Smooth muscle cell (in vitro differentiated cells): ENCODE measurements around the gene COL4A1. TPM values are rescaled to one million over a fixed set of nuclear protein-coding genes. Genes with fewer than 3 reads are reported as not detected.

Experiments used
- DNase-seq: peaks from one replicate; lab custom pipeline; 2025; ENCODE audit not compliant: unreplicated experiment; lab: John Stamatoyannopoulos, UW
- H2AFZ ChIP-seq: fragments of 200-600 bp; sonication (generic); 2 replicates; pipeline ENCODE4 v1.6.0; 2016; ENCODE audit warnings: antibody characterized with exemption, low read depth, mild to moderate bottlenecking
- H3F3A ChIP-seq: fragments of 200-600 bp; sonication (generic); 2 replicates; pipeline ENCODE4 v1.6.0; 2017; ENCODE audit warnings: antibody characterized with exemption, low read depth
- H3K27ac ChIP-seq: fragments of 200-600 bp; sonication (generic); 2 replicates; pipeline ENCODE4 v1.5.1; 2016; ENCODE audit warnings: low read depth, mild to moderate bottlenecking
- H3K27me3 ChIP-seq: fragments of 200-600 bp; sonication (generic); 2 replicates; pipeline ENCODE4 v1.6.1; 2016; ENCODE audit warnings: low read depth, mild to moderate bottlenecking
- H3K36me3 ChIP-seq: fragments of 200-600 bp; sonication (generic); 2 replicates; pipeline ENCODE4 v1.5.1; 2016; ENCODE audit warnings: low read depth
- H3K4me1 ChIP-seq: fragments of 200-600 bp; sonication (generic); 2 replicates; pipeline ENCODE4 v1.5.1; 2016; ENCODE audit warnings: low read depth
- H3K4me2 ChIP-seq: fragments of 200-600 bp; sonication (generic); 2 replicates; pipeline ENCODE4 v1.6.0; 2016; ENCODE audit warnings: mild to moderate bottlenecking
- H3K4me3 ChIP-seq: fragments of 200-600 bp; sonication (generic); 2 replicates; pipeline ENCODE4 v1.5.1; 2016; ENCODE audit warnings: mild to moderate bottlenecking
- H3K79me2 ChIP-seq: fragments of 200-600 bp; sonication (generic); 2 replicates; pipeline ENCODE4 v1.6.0; 2016; ENCODE audit warnings: low read depth, mild to moderate bottlenecking
- H3K9ac ChIP-seq: fragments of 200-600 bp; sonication (generic); 2 replicates; pipeline ENCODE4 v1.6.0; 2016; ENCODE audit warnings: low read depth
- H3K9me3 ChIP-seq: fragments of 200-600 bp; sonication (generic); replicated peaks from 2 replicates; pipeline ENCODE4 v1.5.1; 2016; ENCODE audit warnings: low read depth
- H4K20me1 ChIP-seq: fragments of 200-600 bp; sonication (generic); 2 replicates; pipeline ENCODE4 v1.6.0; 2016; ENCODE audit warnings: low read depth
- WGBS: methylation state at CpG from one replicate; pipeline ENCODE4 v1.1.7; 2016; ENCODE audit warnings: low lambda C conversion rate; 5-methylcytosine and 5-hydroxymethylcytosine counted together
- polyA plus RNA-seq: library from polyadenylated mRNA; unstranded; fragments of >200 nt; fragmentation: Nextera tagmentation; extraction: Ambion mirVana; gene quantifications from 2 replicates; pipeline ENCODE4 v1.2.1, GENCODE V29; 2016
- total RNA-seq: library from RNA; depleted of rRNA; stranded (reverse); fragments of >200 nt; gene quantifications from 2 replicates; pipeline ENCODE4 v1.2.3, GENCODE V29; 2014
- TF ChIP-seq, protein P1 (sequence below): fragments of 200-600 bp; sonication (generic); IDR thresholded peaks from 2 replicates; pipeline ENCODE4 v1.5.1; 2017; ENCODE audit warnings: borderline replicate concordance, mild to moderate bottlenecking, antibody characterized with exemption; ENCODE audit not compliant: insufficient read depth, poor library complexity, severe bottlenecking

The COL4A1 gene
- total and polyA plus RNA-seq, 2 experiments from 2014 or later, result 2,409 to 4,372 TPM

DNA sequence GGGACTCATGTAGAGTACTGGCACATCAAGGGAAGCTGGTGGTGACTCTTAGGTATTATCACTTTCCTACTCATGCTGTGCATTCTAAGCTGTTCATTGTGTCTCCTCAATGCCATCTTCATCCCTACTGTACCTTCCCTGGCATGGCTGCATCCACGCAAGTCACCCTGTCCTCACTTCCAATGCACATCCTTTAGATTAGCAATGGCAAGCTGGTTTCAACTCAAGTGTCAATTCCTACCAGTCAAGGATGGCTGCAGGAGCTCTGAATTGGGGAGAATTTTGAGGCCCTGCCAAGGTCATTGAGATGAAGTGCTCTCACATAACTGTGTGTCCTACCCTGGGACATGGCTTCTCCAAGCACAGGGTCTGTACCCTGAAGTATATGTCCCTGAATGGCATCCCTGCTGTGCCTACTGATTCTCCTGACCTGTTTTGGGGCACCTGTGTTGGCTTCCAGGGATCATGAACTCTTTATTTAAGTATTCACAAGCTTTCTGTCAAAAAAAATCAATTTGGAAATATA is 24.6 kb downstream of the COL4A1 start:
- Histone ChIP-seq H4K20me1 (peaks cover 100% of the 10 kb centered on the region), H3K4me3 (no peak overlapping the region), H3K27me3 (no peaks in the 10 kb centered on the region), H3K27ac (peak overlapping the region; percentile 33), H2AFZ (no peak overlapping the region), H3K4me2 (peak overlapping the region; percentile 35), H3K9ac (no peak overlapping the region), H3K79me2 (peaks cover 99% of the 10 kb centered on the region), H3K9me3 (no peaks in the 10 kb centered on the region), H3F3A (peaks cover 69% of the 10 kb centered on the region), H3K36me3 (no peaks in the 10 kb centered on the region), H3K4me1 (peaks cover 11% of the 10 kb centered on the region)
- 94% methylated on average over 1 of the region's 1 CpG for WGBS
- TF ChIP-seq, protein P1, sequence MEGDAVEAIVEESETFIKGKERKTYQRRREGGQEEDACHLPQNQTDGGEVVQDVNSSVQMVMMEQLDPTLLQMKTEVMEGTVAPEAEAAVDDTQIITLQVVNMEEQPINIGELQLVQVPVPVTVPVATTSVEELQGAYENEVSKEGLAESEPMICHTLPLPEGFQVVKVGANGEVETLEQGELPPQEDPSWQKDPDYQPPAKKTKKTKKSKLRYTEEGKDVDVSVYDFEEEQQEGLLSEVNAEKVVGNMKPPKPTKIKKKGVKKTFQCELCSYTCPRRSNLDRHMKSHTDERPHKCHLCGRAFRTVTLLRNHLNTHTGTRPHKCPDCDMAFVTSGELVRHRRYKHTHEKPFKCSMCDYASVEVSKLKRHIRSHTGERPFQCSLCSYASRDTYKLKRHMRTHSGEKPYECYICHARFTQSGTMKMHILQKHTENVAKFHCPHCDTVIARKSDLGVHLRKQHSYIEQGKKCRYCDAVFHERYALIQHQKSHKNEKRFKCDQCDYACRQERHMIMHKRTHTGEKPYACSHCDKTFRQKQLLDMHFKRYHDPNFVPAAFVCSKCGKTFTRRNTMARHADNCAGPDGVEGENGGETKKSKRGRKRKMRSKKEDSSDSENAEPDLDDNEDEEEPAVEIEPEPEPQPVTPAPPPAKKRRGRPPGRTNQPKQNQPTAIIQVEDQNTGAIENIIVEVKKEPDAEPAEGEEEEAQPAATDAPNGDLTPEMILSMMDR, result no peak
- DNase-seq, result no peak

DNA sequence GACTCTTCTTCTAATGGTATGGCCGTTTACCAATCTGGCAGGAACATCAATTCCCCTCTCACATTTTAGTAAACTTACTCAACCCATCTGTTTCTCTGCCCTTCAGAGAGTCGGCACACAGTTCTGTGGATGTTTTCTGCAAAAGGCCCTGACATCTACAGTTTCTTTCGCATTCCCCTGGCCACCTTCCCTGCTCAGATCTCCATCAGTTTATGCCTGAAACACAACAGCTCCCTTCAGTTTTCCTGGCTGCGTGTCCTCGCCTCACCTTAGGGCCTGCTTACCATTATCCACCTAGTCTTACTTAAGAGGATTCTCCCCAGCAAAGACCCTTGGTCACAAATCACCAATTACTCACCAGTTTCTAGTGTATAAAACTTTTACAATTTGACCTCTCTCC is 25.2 kb downstream of the COL4A1 start:
- H2AFZ ChIP-seq, result no peak overlapping the region
- H3K4me1 ChIP-seq, result peaks cover 6% of the 10 kb centered on the region
- no peak for DNase-seq
- no peak overlapping the region for H3K9ac ChIP-seq
- no peak overlapping the region for H3K4me2 ChIP-seq
- peak overlapping the region; percentile 58 for H3K27ac ChIP-seq
- no peaks in the 10 kb centered on the region for H3K36me3 ChIP-seq
- peaks cover 100% of the 10 kb centered on the region for H4K20me1 ChIP-seq
- H3F3A ChIP-seq, result peaks cover 73% of the 10 kb centered on the region
- H3K9me3 ChIP-seq, result no peaks in the 10 kb centered on the region
- 88% methylated on average over 5 of the region's 5 CpGs for WGBS
- H3K79me2 ChIP-seq, result peaks cover 99% of the 10 kb centered on the region
- TF ChIP-seq, protein P1, result no peak
- H3K4me3 ChIP-seq, result no peak overlapping the region
- H3K27me3 ChIP-seq, result no peaks in the 10 kb centered on the region

DNA sequence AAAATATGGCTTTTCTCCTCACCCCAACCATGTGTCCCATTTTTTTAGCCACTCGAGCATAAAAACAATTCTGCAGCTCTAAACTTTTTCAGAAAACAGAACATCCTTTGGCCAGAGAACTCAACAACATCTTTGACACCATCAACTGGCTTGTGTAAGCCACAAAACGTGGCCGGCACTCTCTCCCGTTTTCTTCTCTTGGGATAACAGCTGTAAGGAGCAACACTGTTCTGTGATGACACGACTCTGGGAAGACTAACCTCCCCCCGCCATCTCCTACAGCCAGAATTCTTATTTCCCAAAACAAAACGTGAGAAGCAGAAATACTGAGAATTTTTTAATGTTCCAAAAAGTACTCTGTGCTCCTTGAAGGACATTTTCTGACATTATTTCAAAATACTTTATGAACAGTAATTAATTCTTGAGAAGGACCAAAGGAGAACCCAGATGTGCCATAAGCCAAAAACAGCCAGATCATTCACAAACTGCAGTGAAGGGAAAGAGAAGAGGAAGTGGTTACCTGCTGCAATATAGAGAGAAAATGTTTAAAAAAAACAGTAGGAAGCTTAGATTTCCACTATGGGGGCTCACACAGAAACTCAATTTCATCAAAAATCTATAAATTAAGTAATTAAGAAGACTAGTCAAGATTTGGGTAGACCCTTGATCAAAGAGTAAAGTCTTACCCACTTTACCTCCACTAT is 25.8 kb downstream of the COL4A1 start:
- Histone ChIP-seq H3F3A (peaks cover 77% of the 10 kb centered on the region), H3K9me3 (no peaks in the 10 kb centered on the region), H3K27ac (peak overlapping the region; percentile 58), H3K79me2 (peaks cover 99% of the 10 kb centered on the region), H3K4me3 (no peak overlapping the region), H3K36me3 (no peaks in the 10 kb centered on the region), H4K20me1 (peaks cover 100% of the 10 kb centered on the region), H3K4me1 (no peaks in the 10 kb centered on the region), H2AFZ (no peak overlapping the region), H3K27me3 (no peaks in the 10 kb centered on the region), H3K9ac (no peak overlapping the region), H3K4me2 (peak overlapping the region; percentile 53)
- WGBS, result 53% methylated on average over 7 of the region's 7 CpGs
- no peak for DNase-seq
- TF ChIP-seq, protein P1, result no peak
